NCI-H187 (cell line): ENCODE results near the gene GPR3.
A peak's percentile ranks its signal among the peaks of the same experiment; 100 is the strongest.

Source experiments
- DNase-seq, 2 experiments: peaks; one replicate each; lab custom pipeline; 2025; lab: John Stamatoyannopoulos, UW

GPR3 gene

DNA sequence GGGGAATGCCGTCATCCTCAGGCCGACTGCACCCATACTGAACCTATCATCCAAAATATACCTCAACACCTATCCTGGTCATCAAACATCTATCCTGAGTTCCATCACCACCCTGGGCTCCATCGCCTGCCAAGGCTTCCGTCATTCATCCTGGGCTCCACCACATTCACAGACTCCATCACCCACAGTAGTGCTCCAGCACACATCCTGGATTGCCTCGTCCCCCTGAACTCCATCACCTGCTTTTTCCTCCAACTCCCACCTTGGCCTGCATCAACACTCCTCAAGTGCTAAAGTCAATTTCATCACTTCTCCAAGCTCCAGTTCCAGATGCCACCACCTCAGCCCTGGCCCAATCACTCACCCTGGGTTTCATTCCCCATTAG, 33.5 kb upstream of the GPR3 start:
- no peak for DNase-seq

- DNase-seq: no peak
Observed at GRCh38 chr1:27359822-27360158, 32.6 kb upstream of the GPR3 start.

DNA sequence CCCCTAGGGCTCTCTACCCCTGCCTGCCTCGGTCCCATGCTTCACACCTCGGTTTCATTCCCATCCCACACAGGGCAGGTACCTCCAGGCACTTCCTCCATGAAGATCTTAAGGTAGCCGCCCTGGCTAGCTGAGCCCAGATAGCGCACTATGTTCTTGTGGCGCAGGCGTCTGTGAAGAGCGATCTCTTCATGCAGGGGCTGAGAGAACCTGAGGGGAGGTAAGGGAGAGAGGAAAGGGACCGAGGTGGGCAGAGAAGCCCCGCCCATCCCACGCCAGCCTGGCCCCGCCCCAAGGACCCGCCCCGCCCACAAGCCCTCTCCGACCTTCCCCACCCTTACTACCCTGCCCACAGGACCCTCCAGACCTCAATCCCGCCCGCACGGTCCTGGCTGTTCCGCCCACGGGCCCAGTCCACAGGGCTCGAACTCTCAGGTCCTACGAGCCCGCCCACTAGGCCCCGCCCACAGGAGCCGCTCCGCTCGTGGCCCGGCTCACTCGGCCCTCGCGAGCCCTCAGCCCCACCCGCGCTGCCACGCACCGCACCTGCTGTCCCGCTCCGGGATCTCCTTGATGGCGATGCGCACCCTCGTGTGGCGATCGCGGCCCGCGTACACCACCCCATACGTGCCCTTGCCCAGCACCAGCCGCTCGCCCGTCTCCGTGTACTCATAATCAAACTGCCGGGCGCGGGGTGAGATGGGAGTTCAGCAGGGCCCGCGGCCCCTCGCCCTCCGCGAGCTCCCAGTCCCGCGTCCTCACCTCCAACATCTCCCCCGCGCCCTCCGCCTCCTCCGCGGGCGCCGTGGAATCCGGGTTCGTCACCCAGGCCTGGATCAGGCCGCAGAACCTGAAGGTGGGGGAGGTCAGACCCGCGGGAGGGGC, 32.0 kb upstream of the GPR3 start:
- DNase-seq: no peak

DNA sequence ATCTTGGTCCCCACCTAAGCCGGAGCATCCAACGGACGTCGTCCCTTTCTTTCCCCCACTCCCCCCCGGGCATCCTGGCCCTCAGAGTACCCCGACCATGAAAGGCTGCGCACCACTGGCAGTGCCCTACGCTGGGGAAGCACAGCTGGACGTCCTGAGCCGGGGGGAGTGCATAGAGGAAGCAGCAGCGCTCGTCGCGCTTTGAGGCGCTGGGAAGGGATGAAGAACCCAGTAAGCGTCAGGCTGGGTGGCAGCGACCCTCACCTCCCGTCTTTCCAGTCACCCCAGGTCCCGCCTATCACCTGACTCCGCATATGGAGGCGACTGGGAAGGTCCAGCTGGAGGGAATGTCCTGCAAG, 31.4 kb upstream of the GPR3 start:
- DNase-seq: no peak

DNA sequence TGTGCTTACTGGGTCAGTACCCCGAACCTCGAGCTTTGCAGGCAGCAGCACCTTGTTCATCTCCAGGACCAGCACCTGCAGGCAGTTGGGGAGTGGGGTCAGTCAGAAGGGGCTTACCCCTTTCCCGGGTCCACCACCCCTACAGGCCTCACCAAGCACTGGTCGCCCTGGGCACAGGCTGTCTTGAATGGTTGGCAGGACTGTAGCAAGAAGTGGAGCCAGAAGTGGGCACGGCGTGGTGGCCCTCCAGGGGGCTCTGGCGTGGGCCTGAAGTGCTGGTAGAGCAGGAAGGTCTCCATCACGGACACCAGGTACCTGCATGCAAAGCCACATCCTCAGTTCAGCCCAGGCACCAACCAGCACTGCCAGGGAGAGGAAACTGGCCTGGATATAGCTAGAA, 30.9 kb upstream of the GPR3 start:
- no peak for DNase-seq

DNA sequence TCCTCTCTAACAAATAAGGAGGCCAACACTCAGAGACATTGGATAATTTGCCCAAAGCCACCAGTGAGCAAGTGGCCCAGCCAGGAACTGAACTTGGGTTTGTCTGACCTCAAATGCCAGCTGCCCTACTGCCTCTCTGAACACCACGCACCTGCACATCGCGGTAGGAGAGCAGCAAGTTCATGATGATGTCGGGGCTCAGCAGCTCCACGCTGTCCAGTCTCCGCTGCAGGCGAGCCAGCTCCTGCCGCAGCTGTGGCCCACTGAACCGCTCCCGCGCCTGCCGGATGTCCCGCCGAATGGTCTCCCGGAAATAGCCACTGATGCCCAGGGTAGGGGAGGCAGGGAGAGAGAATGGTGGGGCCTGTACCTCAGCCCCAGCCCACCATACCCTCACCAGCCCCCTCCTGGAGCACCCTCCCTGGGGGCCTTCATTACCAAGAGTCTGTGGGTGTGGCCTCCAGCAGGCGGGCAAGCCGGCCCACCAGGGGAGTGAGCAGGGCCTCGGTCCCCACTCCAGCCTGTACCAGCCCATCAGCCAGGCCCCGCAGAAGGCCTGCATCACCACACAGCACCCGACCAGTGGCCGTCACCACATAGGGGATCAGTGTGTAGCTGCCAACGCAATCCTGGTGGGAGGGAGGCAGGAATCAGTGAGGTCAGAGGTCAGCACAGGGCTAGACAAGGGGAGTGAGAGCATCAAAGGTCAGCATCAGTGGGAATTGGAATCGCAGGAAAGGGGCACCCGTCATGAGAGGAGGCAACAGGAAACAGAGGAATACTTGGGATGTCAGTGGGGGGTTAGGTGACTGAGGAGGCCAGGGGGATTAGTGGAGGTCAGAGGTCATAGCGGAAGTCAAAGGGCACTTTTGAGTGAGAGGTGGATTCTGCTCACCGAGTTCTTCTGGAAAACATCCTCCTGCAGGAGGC, 28.4 kb upstream of the GPR3 start:
- DNase-seq: no peak

- no peak for DNase-seq
Observed at GRCh38 chr1:27364696-27365371, 27.6 kb upstream of the GPR3 start.

DNA sequence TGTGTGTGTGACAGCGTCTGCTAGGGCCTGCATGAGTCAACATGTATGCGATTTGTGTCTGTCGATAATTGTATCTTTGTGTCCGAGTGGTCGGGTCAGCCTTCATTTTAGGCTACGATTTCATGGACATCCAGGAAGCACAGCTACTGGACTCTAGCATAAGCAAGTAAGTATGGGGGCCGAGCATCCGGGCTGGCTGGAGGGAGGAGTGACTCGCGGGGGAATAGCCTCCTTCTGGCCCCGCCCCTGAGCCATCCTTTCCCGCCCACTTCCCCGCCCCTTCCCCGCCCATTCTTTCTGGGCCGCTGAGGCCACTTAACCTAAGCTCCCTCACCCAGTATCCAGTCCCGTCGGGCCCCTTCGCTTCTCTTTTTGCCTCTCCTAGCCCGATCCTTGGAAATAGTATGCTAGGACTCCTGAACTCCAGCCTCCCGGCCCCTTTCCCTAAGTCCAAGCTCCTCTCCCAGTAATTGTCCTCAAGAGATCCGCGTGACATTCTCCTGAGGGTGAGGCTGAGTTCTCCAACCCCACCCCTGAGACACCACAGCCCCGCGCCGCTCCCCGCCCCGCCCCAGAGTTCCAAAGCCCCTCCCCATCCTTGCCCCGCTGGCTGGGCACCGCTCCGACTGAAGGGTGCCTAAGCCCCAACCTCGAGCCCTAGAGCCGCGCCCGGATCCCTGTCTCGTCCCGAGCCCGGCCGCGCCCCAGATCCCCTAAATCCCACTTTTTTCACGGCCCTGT, 26.9 kb upstream of the GPR3 start:
- peak; percentile 62 to 85 for DNase-seq

DNA sequence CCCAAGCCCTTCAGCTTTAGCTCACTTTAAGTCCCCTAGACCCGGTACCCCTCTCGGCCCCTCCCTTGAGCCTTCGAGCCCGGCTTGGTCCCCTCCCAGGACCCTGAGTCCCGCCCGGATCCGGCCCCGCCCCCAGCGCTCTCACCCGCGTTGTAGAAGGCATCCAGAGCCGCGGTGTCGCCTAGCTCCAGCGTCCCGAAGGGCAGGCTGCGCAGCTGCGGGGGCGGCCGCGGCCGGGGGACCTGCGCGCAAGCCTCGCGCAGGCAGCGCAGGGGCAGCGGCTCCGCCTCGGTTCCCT, 26.4 kb upstream of the GPR3 start:
- DNase-seq: peak in 1 of 2 experiments; percentile 52

DNA sequence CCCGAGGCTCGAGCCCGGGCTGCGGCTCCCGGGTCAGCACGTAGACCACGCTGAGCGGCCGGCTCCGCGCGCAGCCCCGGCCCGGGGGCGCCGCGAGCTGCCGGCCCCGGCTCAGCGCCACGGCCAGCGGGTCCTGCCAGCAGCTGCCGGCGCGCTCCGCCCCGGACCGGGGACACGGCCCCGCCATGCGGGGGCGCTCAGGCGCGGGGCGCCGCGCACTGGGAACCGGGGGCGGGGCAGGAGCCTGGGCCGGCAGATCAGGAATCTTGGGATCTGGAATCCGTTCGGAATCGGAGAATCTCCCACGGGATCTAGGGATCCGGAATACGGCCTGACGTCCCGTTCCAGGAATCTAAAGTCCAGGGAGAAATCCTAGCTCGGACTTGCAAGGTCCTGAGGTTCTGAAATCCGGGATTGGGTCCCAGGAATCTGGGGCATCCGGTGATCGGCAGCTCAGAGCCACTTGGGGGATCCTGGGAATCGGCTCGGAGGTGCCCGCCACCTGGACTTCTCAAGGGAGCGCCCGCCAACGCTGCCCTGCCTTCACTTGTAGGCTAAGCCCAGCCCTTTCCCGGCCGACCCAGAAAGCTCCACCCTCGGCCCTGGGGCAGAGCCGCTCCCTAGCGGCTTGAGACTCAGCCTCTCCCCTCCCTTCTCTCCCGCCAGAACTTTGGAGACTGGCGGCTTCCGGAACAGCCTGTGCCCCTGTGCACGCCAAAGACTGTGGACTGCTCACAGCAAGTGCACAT, 25.8 kb upstream of the GPR3 start, which contains the start of gene MAP3K6:
TSS of gene MAP3K6 (minus strand) at position 551 of the 749 bp plus-strand sequence. CDS start at position 187, 364 bp downstream.
- peak; percentile 26 to 44 for DNase-seq

DNA sequence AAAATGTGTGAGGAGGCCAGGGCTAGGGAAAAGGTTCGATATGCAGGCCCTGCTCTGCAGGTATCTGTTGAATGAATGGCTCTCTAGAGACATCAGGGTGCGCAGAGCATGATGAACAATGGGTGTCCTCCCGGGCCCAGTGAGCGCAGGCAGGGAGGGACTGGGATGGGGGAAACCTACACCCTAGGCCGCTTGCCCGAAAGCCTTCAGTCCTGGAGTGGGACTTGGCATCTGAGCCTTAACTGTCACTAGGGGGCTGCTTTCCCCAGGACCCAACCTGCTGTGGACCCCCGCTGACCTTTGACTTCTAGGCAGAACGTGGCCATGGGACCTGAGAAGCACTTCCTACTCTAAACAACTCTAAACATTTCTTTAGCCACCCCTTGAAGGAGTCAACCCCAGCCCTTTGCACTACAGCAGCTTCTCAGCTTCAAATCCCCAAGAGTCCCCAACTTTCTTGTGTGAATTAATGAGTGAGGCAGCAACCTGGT, 25.2 kb upstream of the GPR3 start:
- no peak for DNase-seq

DNA sequence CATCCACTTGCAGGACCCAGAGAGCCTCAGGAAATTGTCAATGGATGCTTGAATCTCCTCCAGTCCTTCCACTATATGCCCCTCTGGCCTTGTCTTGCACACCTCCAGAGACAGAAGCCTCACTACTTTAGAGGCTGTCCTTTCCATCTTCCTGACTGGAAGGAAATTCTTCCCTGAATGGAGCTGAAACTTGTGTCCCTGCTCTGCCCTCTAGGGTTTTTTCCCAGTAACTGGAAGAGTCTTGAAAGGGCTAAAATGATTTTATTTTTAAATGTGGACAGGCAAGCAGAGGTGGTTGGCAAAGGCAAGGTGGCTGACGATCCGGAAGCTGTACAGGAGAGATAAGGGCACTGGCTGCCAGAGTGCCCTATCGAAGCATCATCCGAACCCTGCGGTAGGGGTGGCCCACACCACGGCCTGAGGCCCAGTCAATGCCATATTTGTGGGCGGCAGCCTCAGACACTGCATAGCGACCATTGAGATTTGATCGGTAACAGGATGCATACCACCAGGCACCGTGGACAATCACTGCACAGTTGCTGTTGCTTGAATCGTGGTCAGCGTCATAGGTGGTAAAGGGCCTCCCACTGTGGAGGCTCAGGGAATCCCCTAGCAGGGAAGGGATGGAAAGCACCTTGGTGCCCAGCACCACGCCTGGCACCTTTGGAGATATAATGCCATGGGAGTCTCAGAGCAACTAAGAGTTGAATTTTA, 23.4 kb upstream of the GPR3 start:
- DNase-seq: no peak

GRCh38 chr1:27372022-27372807, 20.2 kb upstream of the GPR3 start:
- no peak for DNase-seq

DNA sequence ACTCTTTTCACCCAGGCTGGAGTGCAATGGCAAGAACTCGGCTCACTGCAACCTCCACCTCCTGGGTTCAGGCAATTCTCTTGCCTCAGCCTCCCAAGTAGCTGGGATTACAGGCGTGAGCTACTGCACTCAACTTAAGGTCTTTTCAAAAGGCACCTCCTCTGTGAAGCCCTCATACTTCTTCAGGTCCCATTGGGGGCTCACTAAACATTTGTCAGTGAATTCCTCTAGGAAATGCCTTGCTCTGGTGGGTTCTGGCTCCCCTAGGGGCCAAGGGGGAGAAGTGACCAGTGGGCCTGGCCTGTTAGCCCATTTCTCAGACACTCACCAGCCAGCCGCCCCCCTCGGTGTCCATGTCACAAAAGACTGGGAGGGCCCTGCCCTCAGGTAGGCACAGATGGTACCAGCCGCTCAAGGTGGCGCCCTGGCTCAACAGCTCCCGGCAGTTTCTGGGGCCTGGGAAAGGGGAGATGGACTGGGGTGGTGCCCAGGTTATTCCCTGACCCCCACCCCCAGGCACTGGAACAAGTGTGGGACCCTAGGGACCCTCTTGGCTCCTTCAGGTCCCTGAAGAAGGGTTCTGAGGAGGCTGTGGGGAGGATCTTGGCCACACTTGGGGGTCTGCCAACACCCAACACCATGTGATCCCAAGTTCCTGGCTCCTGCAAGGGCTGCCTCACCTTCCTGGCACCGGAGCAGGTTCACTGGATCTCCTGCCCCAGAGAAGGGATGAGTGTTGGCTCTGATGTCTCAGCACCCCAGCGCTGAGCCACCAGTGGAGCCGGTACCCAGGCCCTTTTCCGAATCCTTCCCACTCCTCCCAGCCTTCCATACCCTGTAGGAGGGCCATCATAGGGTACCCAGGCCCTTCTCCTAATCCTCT, 19.4 kb upstream of the GPR3 start:
- DNase-seq: no peak

DNA sequence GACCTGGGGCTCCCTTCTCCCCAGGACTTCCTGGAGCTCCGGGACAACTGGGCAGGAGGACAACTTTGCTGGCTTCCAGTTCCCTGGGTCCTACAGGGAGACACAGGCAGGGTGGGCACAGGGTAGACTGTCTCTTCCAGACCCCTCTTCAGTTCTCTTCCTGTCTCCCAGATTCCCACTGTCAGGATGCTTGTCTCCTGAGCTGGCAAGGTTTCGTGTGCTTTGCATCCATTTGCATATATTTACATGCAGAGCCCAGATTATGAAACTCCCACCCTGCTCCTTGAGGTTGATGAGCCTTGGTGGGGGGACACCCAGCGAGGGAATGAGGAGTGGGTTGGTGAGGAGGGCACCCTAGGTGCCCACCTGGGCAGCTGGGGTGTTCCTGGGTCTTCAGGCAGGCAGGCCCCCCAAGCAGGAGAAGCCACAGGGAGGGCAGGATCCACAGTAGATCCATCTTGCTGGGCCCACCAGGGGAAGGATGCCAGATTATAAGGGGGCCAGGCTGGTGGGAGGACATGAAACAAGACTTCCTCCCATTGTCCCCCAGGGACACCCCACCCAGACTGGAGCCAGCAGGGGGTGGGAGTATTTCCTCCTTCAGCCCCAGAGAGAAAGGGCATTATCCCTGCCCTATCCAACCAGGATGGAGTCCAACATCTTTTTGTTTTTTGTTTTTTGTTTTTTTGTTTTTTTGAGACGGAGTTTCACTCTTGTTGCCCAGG, 17.9 kb upstream of the GPR3 start, which contains the start of gene FCN3:
TSS of gene FCN3 (minus strand) at position 463 of the 725 bp plus-strand sequence. CDS start at position 457, 6 bp downstream.
- DNase-seq: no peak

- DNase-seq: no peak
Observed at GRCh38 chr1:27377760-27378495, 14.5 kb upstream of the GPR3 start.

GRCh38 chr1:27379564-27380122, 12.8 kb upstream of the GPR3 start:
- DNase-seq: no peak
